Measurements from ENCODE around the gene ACTG2.

The ACTG2 gene

GRCh38 chr2:73914667-73915066 lies 21.9 kb downstream of the ACTG2 start:
- no peak for DNase-seq (ENCODE audit: low read depth)

DNA sequence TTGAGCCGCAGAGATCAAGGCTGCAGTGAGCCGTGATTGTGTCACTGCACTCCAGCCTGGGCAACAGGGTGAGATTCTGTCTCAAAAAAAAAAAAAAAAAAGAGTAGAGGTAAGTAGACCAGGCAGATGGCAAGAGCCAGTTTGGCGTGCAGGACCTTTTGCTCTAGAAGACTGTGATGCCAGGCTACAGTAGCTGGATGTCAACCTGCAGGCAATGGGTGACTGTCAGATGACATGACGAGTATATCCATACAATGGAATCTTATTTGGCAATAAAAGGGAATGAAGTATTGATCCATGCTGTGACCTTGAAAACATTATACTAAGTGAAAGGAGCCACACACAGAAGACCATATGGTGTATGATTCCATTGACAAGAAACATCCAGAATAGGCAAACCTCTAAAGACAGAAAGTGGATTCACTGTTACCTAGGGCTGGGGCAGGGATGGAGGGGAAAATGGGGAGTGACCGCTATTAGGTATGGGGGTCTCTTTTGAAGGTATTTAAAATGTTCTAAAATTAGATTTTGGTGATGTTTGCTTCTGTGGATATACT lies 22.7 kb downstream of the ACTG2 start:
- no peak for DNase-seq (ENCODE audit: low read depth)

DNA sequence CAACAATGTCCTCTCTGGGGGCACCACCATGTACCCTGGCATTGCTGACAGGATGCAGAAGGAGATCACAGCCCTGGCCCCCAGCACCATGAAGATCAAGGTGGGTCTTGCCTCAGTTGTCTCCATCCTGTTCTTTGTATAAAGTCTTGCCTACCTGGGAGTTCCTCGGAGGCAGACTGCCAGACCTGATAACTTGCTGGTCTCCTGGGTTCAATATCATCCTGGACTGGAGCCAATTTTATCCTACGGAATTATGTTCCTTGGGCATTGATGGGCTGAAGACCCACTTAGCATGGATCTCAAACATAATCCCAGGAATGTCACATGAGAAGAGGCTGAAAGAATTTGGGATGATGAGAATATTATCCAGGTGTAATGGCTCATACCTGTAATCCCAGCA lies 23.9 kb downstream of the ACTG2 start:
- no peak for DNase-seq (ENCODE audit: low read depth)

DNA sequence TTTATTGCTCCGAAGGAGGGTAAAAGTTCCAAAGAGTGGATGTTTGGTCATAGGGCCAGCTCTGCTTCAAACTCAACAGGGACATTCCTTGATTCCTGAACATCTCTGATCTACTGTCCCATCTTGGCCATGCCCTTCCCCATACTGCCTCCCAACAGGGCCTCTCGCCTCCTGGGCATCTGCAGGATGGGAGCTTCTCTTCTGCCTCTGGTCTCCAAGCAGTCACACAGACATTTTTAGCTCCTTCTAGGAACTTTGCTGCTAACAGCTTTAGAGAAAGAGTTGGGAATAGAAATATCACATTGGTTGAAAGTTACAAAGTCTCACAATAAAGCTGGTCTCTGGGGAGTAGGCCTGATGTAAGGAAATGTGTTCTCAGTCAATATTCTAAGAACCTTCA lies 24.5 kb downstream of the ACTG2 start:
- no peak for DNase-seq (ENCODE audit: low read depth)

DNA sequence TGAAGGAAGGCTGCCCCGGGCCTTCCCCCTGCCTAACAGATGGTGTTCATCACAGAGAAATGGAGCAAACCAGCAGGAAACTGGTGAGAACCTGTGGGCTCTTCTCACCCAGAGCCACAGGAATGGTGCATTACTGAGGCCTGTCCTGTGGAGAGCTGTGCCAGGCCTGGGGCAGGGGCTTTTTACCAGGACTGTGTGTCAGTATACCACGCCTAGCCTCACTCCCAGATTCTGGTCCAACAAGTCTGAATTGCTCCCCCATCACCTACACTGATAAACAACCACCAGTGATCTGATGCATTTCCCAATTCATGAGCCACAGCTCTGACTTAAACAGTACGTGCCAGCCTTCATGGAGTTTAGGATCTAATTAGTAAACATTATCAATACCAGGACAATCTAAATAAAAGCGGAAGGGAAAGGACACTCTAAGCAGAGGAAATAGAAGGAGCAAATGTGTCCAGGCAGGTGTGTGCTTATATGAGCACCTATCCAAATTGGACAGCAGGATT lies 24.9 kb downstream of the ACTG2 start:
- no peak for DNase-seq (ENCODE audit: low read depth)

GRCh38 chr2:73918856-73919255 lies 26.0 kb downstream of the ACTG2 start:
- DNase-seq (ENCODE audit: low read depth) = no peak

DNA sequence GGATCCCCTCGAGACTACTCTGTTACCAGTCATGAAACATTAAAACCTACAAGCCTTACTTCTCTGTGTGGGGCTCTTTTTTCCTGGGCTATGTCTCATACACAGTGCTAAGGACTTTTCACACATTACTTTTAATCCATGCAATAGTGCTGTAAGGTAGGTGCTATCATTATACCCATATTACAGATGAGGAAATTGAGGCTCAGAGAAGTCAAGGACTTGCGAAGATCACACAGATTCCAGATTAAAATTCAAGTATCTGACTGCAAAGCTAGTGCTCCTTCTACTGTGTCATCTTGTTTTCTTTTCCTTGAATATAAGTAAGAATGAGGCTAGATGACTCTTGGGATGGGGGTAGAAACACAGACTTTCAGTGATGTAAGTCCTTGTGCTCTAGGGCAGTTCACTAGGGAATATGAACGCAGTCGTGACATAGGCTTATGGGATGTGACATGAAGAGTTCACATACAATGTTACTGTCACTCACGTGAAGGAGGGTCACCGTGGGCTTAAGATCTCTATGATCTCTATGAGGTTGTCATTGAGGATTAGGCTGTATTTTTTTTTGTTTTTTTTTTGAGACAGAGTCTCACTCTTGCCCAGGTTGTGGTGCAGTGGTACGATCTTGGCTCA lies 26.9 kb downstream of the ACTG2 start:
- no peak for DNase-seq (ENCODE audit: low read depth)

DNA sequence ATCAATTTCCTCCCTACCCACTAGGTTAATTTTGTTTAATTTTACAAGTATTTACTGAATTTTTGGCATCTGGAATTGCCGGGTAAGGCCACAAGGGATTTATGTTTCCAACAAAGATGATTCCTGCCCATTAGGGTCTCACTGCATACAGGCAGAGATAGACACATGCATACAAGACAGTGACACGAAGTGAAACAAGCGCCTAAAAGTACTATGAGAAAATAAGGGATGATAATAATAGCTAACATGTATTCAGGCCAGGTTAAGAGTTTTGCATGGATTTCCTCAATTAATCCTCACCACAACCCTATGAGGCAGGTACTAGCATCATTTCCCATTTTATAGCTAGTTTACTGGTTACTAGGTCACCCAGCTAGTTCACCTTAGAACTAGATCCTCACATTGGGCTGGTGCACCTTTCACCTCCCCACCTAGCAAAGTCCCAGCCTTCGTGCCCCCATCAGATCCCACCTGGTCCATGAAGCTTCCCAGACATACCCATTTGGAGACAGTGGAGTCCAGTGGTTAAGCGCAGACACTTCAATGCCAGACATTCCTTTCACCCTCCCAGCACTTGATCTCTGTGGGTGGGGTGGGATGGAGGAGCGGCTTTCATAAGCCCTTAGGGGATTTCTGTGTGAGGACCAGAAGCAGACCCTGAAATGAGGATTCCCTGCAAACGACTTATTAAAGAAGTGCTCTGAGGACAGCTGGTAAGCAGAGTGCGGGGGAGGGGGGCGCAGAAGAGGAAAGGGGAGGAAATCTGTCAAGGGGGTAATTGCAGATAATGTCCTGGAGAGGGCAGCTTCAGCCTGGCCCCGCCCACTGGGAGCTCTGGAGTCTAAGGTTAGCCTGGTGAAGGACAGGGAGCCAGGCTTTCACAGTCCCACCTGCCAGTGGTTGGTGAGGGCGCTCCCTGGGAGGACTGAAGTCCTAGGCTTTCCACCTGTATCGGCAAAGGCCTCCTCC lies 28.1 kb downstream of the ACTG2 start:
- DNase-seq (ENCODE audit: low read depth) = no peak

- no peak for DNase-seq (ENCODE audit: low read depth)
Measured at GRCh38 chr2:73921581-73921980, 28.8 kb downstream of the ACTG2 start.

GRCh38 chr2:73922681-73923080 lies 29.9 kb downstream of the ACTG2 start:
- DNase-seq (ENCODE audit: low read depth) = no peak

GRCh38 chr2:73925033-73925704 lies 32.4 kb downstream of the ACTG2 start:
- DNase-seq (ENCODE audit: low read depth) = no peak

DNA sequence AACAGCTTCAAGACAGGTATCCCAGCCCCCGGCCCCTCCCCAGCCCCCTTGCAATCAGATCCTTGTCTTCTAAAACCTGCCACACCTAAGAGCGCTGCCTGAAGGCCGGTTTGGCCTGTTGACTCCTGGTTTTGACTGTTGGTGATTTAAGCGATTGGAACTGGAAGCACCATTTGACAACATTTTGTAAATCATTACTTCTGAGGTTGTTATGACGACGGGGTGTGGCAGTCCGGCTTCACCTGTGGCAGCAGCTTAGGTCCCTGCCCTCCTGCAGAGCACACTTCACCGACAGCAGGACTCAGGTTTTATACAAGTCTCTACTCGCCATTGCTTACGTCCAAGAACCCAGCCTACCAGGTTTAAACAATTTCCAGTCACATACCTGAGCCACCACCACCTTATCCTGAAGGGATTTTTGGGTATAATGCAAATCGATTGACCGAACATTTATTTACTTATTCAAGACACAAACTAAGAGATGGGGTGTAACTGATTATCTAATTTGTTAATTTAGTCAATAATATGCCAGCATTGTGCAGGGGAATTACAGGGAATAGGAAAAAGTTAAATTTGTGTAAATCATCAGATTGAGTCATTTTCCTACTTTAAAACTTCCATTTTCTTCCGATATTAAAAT lies 33.2 kb downstream of the ACTG2 start:
- no peak for DNase-seq (ENCODE audit: low read depth)

DNA sequence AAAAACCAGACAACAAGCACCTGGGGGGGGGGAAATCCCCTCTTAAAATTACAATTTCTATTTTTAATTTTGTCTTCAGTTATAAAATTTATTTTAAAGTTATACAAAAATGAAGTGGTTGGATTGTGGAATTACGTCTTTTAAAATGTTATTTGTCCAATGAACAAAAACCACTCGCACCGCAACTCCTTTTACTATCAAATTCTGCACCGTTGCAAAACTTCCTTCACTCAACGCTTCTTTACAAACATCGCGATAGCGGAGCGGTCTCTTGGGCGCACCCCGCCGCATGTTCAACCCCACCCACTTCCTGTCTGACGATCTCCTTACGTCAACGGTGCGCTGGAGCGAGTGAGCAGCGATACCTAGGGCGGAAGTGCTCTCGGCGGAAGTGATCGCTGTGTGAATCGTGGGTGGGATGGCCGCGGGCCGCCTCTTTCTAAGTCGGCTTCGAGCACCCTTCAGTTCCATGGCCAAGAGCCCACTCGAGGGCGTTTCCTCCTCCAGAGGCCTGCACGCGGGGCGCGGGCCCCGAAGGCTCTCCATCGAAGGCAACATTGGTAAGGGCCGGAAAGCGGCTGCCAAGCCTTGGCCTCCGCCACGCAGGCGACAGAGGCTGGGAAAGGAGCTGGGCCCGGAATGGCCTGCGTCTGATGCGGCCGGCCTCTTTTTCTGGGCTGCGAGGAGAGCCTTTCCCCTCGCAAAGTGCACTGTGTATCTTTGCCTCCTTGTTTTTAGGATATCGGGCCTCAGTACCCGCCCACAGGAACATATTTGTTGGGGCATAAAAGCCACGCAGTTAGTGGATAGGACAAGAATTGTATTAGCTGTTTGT lies 33.9 kb downstream of the ACTG2 start, which contains the start of gene DGUOK:
Gene DGUOK, plus strand, starts transcription at position 388 of the 835 bp plus-strand sequence. Its CDS starts 31 bp downstream, at position 419.
- DNase-seq (ENCODE audit: low read depth) = peak; percentile 99

DNA sequence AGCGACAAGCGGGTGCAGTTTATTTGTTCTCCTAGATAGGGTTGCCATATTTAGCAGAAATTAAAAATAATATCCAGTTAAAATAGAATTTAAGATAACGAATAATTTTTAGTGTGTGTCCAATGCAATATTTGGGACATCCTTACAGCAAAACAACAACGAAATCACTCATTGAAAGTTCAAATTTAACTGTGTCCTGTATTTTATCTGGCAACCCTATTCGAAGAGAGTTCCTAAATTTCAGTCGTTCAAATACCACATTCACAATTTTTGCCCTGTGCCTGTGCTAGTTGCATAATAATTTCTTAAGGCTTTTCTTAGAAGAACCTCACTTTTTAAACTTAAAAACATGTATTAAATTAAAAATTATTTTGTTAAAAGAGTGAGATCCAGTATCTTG lies 34.5 kb downstream of the ACTG2 start:
- no peak for DNase-seq (ENCODE audit: low read depth)

DNA sequence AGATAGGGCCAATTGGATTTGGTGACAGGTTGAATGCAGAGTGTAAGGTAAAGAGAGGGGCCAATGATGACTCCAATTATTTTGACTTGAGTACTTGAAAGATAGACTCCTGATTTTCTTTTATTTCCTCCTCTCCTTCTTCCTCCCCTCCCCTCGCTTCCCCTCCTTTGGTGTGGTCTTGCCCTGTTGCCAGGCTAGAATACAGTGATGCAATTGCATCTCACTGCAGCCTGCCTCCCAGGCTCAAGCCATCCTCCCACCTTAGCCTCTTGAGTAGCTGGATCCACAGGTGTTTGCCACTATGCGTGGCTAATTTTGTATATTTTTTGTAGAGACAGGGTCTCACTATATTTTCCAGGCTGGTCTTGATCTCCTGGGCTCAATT lies 36.1 kb downstream of the ACTG2 start:
- no peak for DNase-seq (ENCODE audit: low read depth)

GRCh38 chr2:73930386-73930785 lies 37.6 kb downstream of the ACTG2 start:
- DNase-seq (ENCODE audit: low read depth) = no peak

GRCh38 chr2:73931531-73932500 lies 39.0 kb downstream of the ACTG2 start:
- DNase-seq (ENCODE audit: low read depth) = no peak

DNA sequence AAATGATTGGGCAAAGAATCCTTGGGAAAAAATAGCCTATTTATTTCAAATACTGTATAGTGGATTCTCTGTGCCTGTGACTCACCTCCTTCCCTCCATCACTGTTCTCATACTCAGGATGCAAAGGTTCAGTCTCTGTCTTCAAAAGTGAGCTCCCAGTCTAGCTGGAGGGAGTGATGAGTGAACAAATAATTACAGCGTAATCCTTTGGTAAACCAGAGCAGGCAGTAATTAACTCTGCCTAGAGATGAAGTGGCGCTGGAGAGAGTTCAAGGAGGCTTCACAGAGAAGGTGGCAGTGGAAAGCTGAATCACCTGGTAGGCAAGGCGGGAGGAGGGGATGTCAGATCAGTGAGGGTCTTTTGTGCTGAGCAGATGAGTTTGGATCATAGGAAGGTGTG lies 40.4 kb downstream of the ACTG2 start:
- no peak for DNase-seq (ENCODE audit: low read depth)

DNA sequence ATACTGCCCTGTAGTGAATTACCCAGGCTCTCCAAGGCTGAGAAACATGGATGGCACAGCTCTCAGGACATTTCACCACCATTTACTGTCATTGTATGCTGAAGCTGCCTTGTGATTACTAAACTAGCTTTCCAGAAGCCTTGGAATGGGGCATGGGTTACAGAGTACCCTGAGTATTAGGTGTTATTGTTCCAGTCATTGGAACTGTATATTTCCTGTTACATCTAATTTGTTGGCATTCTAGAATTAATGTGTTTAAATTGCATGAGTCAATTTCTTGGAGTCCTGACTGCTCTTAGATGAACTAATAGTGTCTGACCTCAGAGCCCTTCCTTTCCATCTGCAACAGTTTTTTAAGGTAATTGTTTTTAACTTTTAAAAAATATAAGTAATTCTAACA lies 42.8 kb downstream of the ACTG2 start:
- DNase-seq (ENCODE audit: low read depth) = peak; percentile 90

All from fibroblast of gingiva (primary cell).